K562 (cell line): ENCODE data around the gene AKNAD1. TPM values are rescaled to one million over a fixed set of nuclear protein-coding genes. Genes with fewer than 3 reads are reported as not detected.

ENCODE experiments used
- ATAC-seq: fragments of 200-7000 bp; cut with Tn5 transposase; 3 replicates; pipeline ENCODE4 v1.9.1; 2020; ENCODE audit warnings: moderate library complexity
- BruUV-seq: library from RNA; stranded (reverse); fragments of 400-500 nt; replicated peaks from 2 replicates; lab custom pipeline; 2021; lab: Mats Ljungman, UMichigan
- CTCF ChIA-PET: fragments of 300-600 bp; formaldehyde crosslinking; extraction: SDS; loops from one replicate; lab custom pipeline; 2021; ENCODE audit warnings: low intra/inter-chr PET ratio; lab: Yijun Ruan, JAX
- POLR2A ChIA-PET: fragments of 300-600, 350-650 bp; sonication (Branson Sonifier 250); formaldehyde crosslinking; extraction: SDS; loops from one replicate; lab custom pipeline; 2021; ENCODE audit warnings: antibody characterized with exemption, inconsistent platforms; lab: Yijun Ruan, JAX
- DNase-seq, 4 experiments: peaks; one replicate each; pipeline versions ENCODE4 v3.0.0 to v3.0.0-alpha.2; 2011 to 2018; ENCODE audit warnings: low spot score in 3 of 4, mixed read lengths in 3 of 4; ENCODE audit errors: extremely low read depth in 1 of 4
- FAIRE-seq: peaks from 2 replicates; lab custom pipeline; 2011; peaks lifted over from hg19 to GRCh38; lab: Jason Lieb, UNC
- H2AFZ ChIP-seq: 2 replicates; pipeline ENCODE4 v1.6.0; 2011; ENCODE audit warnings: low read depth, low read length, control low read depth, inconsistent platforms
- H3K27ac ChIP-seq: fragments of 200-600 bp; 3 replicates; pipeline ENCODE4 v1.8.0; 2011; ENCODE audit warnings: low read depth, mild to moderate bottlenecking, control low read depth, inconsistent platforms, low read length, moderate library complexity, mixed read lengths; ENCODE audit errors: extremely low read depth
- H3K27me3 ChIP-seq, 2 experiments: fragments of 300-600 bp in 1 of 2; 2 replicates in 1 of 2; 3 replicates in 1 of 2; pipeline versions ENCODE4 v1.6.0 to v1.8.0; 2011; ENCODE audit warnings: inconsistent platforms in 2 of 2, low read length in 2 of 2, mild to moderate bottlenecking in 1 of 2, mixed read lengths in 1 of 2, moderate library complexity in 1 of 2; ENCODE audit not compliant: control insufficient read depth in 2 of 2, insufficient read depth in 2 of 2
- H3K36me3 ChIP-seq: fragments of 300-600 bp; 3 replicates; pipeline ENCODE4 v1.8.0; 2011; ENCODE audit warnings: mild to moderate bottlenecking, low read length, inconsistent platforms; ENCODE audit not compliant: control insufficient read depth, insufficient read depth
- H3K4me1 ChIP-seq, 2 experiments: fragments of 200-600 bp in 1 of 2; replicated peaks in 1 of 2; 2 replicates in 1 of 2; 3 replicates in 1 of 2; pipeline versions ENCODE4 v1.5.1 to v1.8.0; 2011; ENCODE audit warnings: inconsistent platforms in 2 of 2, low read length in 2 of 2, mild to moderate bottlenecking in 1 of 2, mixed read lengths in 1 of 2, moderate library complexity in 1 of 2; ENCODE audit not compliant: control insufficient read depth in 2 of 2, insufficient read depth in 2 of 2
- H3K4me2 ChIP-seq: 2 replicates; pipeline ENCODE4 v1.6.1; 2011; ENCODE audit warnings: low read length, control low read depth, inconsistent platforms, mixed read lengths; ENCODE audit not compliant: insufficient read depth
- H3K4me3 ChIP-seq: fragments of 200-600 bp; sonication (generic), shearing (Covaris generic); 2 replicates; pipeline ENCODE4 v1.5.1; 2016; ENCODE audit warnings: control low read depth, inconsistent platforms
- H3K79me2 ChIP-seq: fragments of 200-600 bp; 3 replicates; pipeline ENCODE4 v1.8.0; 2011; ENCODE audit warnings: low read length, inconsistent platforms; ENCODE audit not compliant: control insufficient read depth, insufficient read depth
- H3K9ac ChIP-seq, 2 experiments: 2 replicates each; pipeline versions ENCODE4 v1.6.0 to v1.6.1; 2011; ENCODE audit warnings: low read depth in 2 of 2, low read length in 2 of 2, control low read depth in 1 of 2, inconsistent platforms in 1 of 2, mild to moderate bottlenecking in 1 of 2, mixed read lengths in 1 of 2; ENCODE audit not compliant: insufficient read depth in 1 of 2
- H3K9me1 ChIP-seq: one replicate; pipeline ENCODE4 v1.6.0; 2011; ENCODE audit warnings: inconsistent platforms, mild to moderate bottlenecking, low read length, moderate library complexity; ENCODE audit not compliant: control insufficient read depth, insufficient read depth
- H3K9me3 ChIP-seq: replicated peaks from 2 replicates; pipeline ENCODE4 v1.5.1; 2011; ENCODE audit warnings: low read depth, low read length, inconsistent platforms; ENCODE audit not compliant: control insufficient read depth, insufficient read depth
- H4K20me1 ChIP-seq: replicated peaks from 2 replicates; pipeline ENCODE4 v1.6.1; 2011; ENCODE audit warnings: low read length, inconsistent platforms, mixed read lengths; ENCODE audit not compliant: control insufficient read depth, insufficient read depth
- ARNT ChIP-seq, 2 experiments: fragments of 450-650 bp; IDR thresholded peaks; 2 replicates each; pipeline ENCODE4 v1.6.1; 2016; ENCODE audit warnings: mild to moderate bottlenecking in 1 of 2
- BDP1 ChIP-seq: IDR thresholded peaks from 3 replicates; pipeline ENCODE4 v1.6.1; 2011; ENCODE audit not compliant: insufficient read length, insufficient read depth
- DACH1 ChIP-seq: fragments of 450-650 bp; IDR thresholded peaks from 2 replicates; pipeline ENCODE4 v1.6.1; 2018; ENCODE audit not compliant: partially characterized antibody
- HES1 ChIP-seq: fragments of 450-650 bp; IDR thresholded peaks from 2 replicates; pipeline ENCODE4 v1.6.1; 2016; ENCODE audit warnings: low read depth, mild to moderate bottlenecking, moderate library complexity
- MAFK ChIP-seq: IDR thresholded peaks from 2 replicates; pipeline ENCODE4 v1.6.1; 2011; ENCODE audit warnings: low read length, improper control_type of control experiment
- MYBL2 ChIP-seq, 2 experiments: fragments of 450-650 bp in 1 of 2; sonication (generic) in 1 of 2; formaldehyde crosslinking in 1 of 2; IDR thresholded peaks; 2 replicates each; pipeline versions ENCODE4 v1.6.1 to v1.8.1; 2017 to 2022; ENCODE audit warnings: borderline replicate concordance in 1 of 2, inconsistent platforms in 1 of 2, low read depth in 1 of 2, mild to moderate bottlenecking in 1 of 2, missing genetic modification reagents in 1 of 2, moderate library complexity in 1 of 2
- PREB ChIP-seq: sonication (generic); formaldehyde crosslinking; IDR thresholded peaks from 2 replicates; pipeline ENCODE4 v1.8.1; 2023; ENCODE audit warnings: mild to moderate bottlenecking, missing genetic modification reagents
- RHOXF2B ChIP-seq: fragments of 250-450 bp; sonication (Bioruptor Pico); conservative IDR thresholded peaks from 2 replicates; pipeline ENCODE4 v1.5.1; 2021
- SMARCE1 ChIP-seq: fragments of 450-650 bp; IDR thresholded peaks from 2 replicates; pipeline ENCODE4 v1.7.1; 2016; ENCODE audit warnings: mild to moderate bottlenecking
- SOX6 ChIP-seq: fragments of 450-650 bp; IDR thresholded peaks from 2 replicates; pipeline ENCODE4 v1.6.1; 2014; ENCODE audit warnings: mild to moderate bottlenecking
- ZNF197 ChIP-seq: fragments of 200-800 bp; sonication (Bioruptor generic); IDR thresholded peaks from 2 replicates; pipeline ENCODE4 v1.6.1; 2016; ENCODE audit warnings: low read depth, missing genetic modification characterization, missing compliant biosample characterization
- WGBS: fragments of 100-300 bp; shearing (Covaris generic); methylation state at CpG from one replicate; pipeline ENCODE4 v1.1.6; 2016; ENCODE audit warnings: low coverage, mixed read lengths; ENCODE audit not compliant: insufficient coverage; ENCODE audit errors: missing lambda C conversion rate; 5-methylcytosine and 5-hydroxymethylcytosine counted together
- in situ Hi-C: fragments of 300-500 bp; cut with MboI; formaldehyde crosslinking; loops from 4 replicates; pipeline ENCODE4 v1.15.0; 2018; ENCODE audit warnings: inconsistent platforms, mixed read lengths
- intact Hi-C: fragments of 100-400 bp; cut with micrococcal nuclease; formaldehyde crosslinking; loops from 2 replicates; pipeline ENCODE4 v1.14.2; 2022
- polyA plus RNA-seq, 8 experiments: library from polyadenylated mRNA; depleted of rRNA in 4 of 8; stranded (reverse) in 5 of 8; unstranded in 3 of 8; fragments of >200 nt; fragmentation: Nextera tagmentation in 2 of 8; fragmentation: Illumina TruSeq in 1 of 8; extraction: Ambion mirVana in 2 of 8; extraction: Trizol in 1 of 8; gene quantifications; 2 replicates each; pipeline versions ENCODE4 v1.2.1 to v1.2.3, GENCODE V29; 2011 to 2014; ENCODE audit warnings: inconsistent platforms in 1 of 8, missing spikeins in 1 of 8
- total RNA-seq, 7 experiments: library from RNA; depleted of rRNA in 6 of 7; stranded (reverse); fragments of >200 nt in 6 of 7; fragmentation: Illumina TruSeq in 2 of 7; extraction: Trizol in 2 of 7; gene quantifications; 2 replicates each; pipeline versions ENCODE4 v1.2.1 to v1.2.3, GENCODE V29; 2011 to 2021; ENCODE audit warnings: low replicate concordance in 1 of 7
- TF ChIP-seq, protein P1 (sequence below): sonication (generic); formaldehyde crosslinking; IDR thresholded peaks from 2 replicates; pipeline ENCODE4 v1.8.0; 2022; ENCODE audit warnings: mild to moderate bottlenecking, missing genetic modification reagents
- TF ChIP-seq, protein P2 (sequence below), 2 experiments: fragments of 150-350 bp in 1 of 2; IDR thresholded peaks; 2 replicates each; pipeline ENCODE4 v1.6.1; 2012 to 2016; ENCODE audit warnings: low read depth in 2 of 2, low read length in 2 of 2, mild to moderate bottlenecking in 1 of 2, moderate library complexity in 1 of 2

AKNAD1 gene
- total and polyA plus RNA-seq, 9 of the 15 experiments (the other 6 are each of a cell fraction or from before 2014, with no cell fraction given), result 0.13 to 0.30 TPM; not detected in 7

GRCh38 chr1:108842525-108843181, 14.2 kb downstream of the AKNAD1 start (continued):
- TF ChIP-seq SOX6 (peak; percentile 79), MYBL2 (IDR thresholded peaks at IDR 0.05; ENCODE audit: low read depth) (no peak), MYBL2 (CRISPR knock-in tag; IDR thresholded peaks at IDR 0.05; ENCODE audit: borderline replicate concordance) (no peak), HES1 (no peak), SMARCE1 (peak; percentile 38; the same call in 1 of the 2 replicates)
- TF ChIP-seq, protein P1, sequence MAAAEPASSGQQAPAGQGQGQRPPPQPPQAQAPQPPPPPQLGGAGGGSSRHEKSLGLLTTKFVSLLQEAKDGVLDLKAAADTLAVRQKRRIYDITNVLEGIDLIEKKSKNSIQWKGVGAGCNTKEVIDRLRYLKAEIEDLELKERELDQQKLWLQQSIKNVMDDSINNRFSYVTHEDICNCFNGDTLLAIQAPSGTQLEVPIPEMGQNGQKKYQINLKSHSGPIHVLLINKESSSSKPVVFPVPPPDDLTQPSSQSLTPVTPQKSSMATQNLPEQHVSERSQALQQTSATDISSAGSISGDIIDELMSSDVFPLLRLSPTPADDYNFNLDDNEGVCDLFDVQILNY (CRISPR knock-in tag), result no peak

DNA sequence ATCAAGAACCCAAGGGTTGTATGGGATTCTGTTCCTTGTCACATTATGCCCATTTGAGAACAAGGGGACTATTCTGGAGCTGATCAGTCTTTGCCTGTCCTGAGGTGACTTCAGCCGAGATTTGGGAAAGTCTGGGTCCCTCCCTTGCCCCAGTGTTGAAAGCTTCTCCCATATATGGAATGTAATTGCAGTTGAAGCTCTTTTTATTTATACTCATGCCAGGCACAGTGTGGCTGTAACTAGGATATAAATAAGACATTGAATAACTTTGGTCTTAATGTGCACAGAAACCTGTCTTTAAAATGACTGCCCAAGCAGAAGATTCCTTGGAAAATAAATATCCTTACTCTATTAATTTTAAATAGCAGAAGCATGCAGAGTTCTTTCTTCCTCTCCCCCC, 15.2 kb downstream of the AKNAD1 start:
- intact Hi-C loops (no loop called here), in situ Hi-C loops (no loop called here)
- no TSS peak for BruUV-seq
- H3K27me3 ChIP-seq, result peaks cover 4 to 9% of the 10 kb centered on the region in 2 experiments; a peak in 2 of 5 replicates
- H3K9me1 ChIP-seq, result no peaks in the 10 kb centered on the region
- H2AFZ ChIP-seq, result no peak overlapping the region
- no peaks in the 10 kb centered on the region for H4K20me1 ChIP-seq
- no peaks in the 10 kb centered on the region for H3K9me3 ChIP-seq
- H3K9ac ChIP-seq, result no peak overlapping the region
- H3K4me3 ChIP-seq, result no peak overlapping the region
- ATAC-seq (no peak), DNase-seq (no peak), FAIRE-seq (no peak)
- WGBS, result 10% methylated on average over 1 of the region's 1 CpG
- ChIA-PET POLR2A (interaction anchor here (1.4 to 1.9 kb wide), 2 partner anchors 9 to 11 kb away, joined by 3 to 4 read pairs; no protein-coding TSS in a partner anchor), CTCF (no interaction called here)
- no peaks in the 10 kb centered on the region for H3K79me2 ChIP-seq
- no peaks in the 10 kb centered on the region for H3K36me3 ChIP-seq
- H3K4me2 ChIP-seq, result no peak overlapping the region
- H3K4me1 ChIP-seq, result peaks cover 0 to 5% of the 10 kb centered on the region in 2 experiments; a peak in 1 of 5 replicates
- no peak overlapping the region for H3K27ac ChIP-seq
- TF ChIP-seq ARNT (IDR thresholded peaks at IDR 0.05) (no peak), PREB (CRISPR knock-in tag) (no peak), MAFK (no peak), BDP1 (no peak), RHOXF2B (no peak), DACH1 (no peak), ZNF197 (CRISPR knock-in tag) (no peak)
- TF ChIP-seq, protein P2, sequence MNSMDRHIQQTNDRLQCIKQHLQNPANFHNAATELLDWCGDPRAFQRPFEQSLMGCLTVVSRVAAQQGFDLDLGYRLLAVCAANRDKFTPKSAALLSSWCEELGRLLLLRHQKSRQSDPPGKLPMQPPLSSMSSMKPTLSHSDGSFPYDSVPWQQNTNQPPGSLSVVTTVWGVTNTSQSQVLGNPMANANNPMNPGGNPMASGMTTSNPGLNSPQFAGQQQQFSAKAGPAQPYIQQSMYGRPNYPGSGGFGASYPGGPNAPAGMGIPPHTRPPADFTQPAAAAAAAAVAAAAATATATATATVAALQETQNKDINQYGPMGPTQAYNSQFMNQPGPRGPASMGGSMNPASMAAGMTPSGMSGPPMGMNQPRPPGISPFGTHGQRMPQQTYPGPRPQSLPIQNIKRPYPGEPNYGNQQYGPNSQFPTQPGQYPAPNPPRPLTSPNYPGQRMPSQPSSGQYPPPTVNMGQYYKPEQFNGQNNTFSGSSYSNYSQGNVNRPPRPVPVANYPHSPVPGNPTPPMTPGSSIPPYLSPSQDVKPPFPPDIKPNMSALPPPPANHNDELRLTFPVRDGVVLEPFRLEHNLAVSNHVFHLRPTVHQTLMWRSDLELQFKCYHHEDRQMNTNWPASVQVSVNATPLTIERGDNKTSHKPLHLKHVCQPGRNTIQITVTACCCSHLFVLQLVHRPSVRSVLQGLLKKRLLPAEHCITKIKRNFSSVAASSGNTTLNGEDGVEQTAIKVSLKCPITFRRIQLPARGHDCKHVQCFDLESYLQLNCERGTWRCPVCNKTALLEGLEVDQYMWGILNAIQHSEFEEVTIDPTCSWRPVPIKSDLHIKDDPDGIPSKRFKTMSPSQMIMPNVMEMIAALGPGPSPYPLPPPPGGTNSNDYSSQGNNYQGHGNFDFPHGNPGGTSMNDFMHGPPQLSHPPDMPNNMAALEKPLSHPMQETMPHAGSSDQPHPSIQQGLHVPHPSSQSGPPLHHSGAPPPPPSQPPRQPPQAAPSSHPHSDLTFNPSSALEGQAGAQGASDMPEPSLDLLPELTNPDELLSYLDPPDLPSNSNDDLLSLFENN (IDR thresholded peaks at IDR 0.05; ENCODE audit: low read depth in 2 of 2, low read length in 2 of 2), result no peak
